ENCODE data around the gene TRAM2.
A peak's percentile ranks its signal among the peaks of the same experiment; 100 is the strongest.

TRAM2 gene

GRCh38 chr6:52610011-52610410, 33.2 kb upstream of the TRAM2 start:
- peaks cover 35 to 39% of the 10 kb centered on the region in 2 experiments for H3K4me1 ChIP-seq (ENCODE audit: control insufficient read depth in 1 of 2, insufficient read depth in 1 of 2, low read depth in 1 of 2, low read length in 1 of 2)
- H3K4me3 ChIP-seq (ENCODE audit: low read depth in 1 of 2, low read length in 1 of 2), result no peak overlapping the region
- no peaks in the 10 kb centered on the region for H3K27me3 ChIP-seq

GRCh38 chr6:52605610-52606185, 28.8 kb upstream of the TRAM2 start:
- H3K9me3 ChIP-seq, result peaks cover 9% of the 10 kb centered on the region
- TF ChIP-seq CTCF (IDR thresholded peaks at IDR 0.05), result no peak
- H3K36me3 ChIP-seq, result no peaks in the 10 kb centered on the region
- no peaks in the 10 kb centered on the region for H3K27me3 ChIP-seq
- no peak overlapping the region for H3K4me3 ChIP-seq (ENCODE audit: low read depth in 1 of 2, low read length in 1 of 2)
- H3K4me1 ChIP-seq (ENCODE audit: control insufficient read depth in 1 of 2, insufficient read depth in 1 of 2, low read depth in 1 of 2, low read length in 1 of 2), result peaks cover 15 to 16% of the 10 kb centered on the region in 2 experiments
- H3K27ac ChIP-seq, result peak overlapping the region; percentile 73

More at GRCh38 chr6:52610011-52610410, 33.2 kb upstream of the TRAM2 start:
- TF ChIP-seq CTCF (IDR thresholded peaks at IDR 0.05), result no peak
- peak overlapping the region; percentile 37 for H3K27ac ChIP-seq
- peaks cover 9% of the 10 kb centered on the region for H3K9me3 ChIP-seq
- no peaks in the 10 kb centered on the region for H3K36me3 ChIP-seq

DNA sequence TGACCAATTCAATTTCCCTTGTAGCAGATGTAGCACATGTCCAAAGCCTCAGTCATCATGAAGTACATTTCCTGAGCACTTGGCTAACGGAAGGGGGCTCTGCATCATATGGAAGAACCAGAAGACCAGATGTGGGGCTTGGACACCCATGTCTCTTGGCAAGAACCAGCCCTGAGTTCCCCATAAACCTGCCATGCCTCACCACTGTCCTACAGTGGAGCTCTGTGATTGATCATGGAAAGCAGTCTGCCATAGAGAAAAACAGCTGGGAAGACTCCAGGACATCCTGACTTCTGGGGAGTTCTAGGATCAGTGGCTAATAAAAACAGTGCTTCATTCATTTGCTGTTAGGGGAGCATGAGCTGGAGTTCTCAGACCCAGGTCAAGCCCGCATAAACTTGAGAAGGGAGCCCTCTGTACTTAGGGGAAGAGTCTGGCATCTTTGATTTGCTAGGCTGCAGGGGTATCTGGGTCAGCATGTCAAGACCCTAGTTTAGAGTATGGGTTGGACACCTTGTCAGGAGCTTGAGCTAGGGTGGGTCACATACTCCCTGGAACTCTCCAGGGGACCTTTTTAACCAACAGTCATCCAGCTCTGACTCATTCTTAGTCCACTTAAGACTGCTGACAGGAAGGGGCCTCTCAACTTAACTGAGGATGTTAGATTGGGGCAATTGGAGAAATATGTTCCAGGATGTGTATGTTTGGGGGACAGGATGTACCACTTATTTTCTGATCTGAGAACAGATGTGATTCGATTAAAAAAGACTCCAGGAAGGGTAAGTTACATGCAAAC, 26.3 kb upstream of the TRAM2 start:
- Histone ChIP-seq H3K27me3 (no peaks in the 10 kb centered on the region), H3K4me1 (ENCODE audit: control insufficient read depth in 1 of 2, insufficient read depth in 1 of 2, low read depth in 1 of 2, low read length in 1 of 2) (no peaks in the 10 kb centered on the region), H3K4me3 (ENCODE audit: low read depth in 1 of 2, low read length in 1 of 2) (no peak overlapping the region), H3K9me3 (peaks cover 9% of the 10 kb centered on the region), H3K36me3 (no peaks in the 10 kb centered on the region), H3K27ac (no peak overlapping the region)
- TF ChIP-seq CTCF (IDR thresholded peaks at IDR 0.05), result no peak

- Histone ChIP-seq H3K4me1 (ENCODE audit: control insufficient read depth in 1 of 2, insufficient read depth in 1 of 2, low read depth in 1 of 2, low read length in 1 of 2) (peaks cover 30% of the 10 kb centered on the region in 2 experiments), H3K36me3 (no peaks in the 10 kb centered on the region), H3K9me3 (no peaks in the 10 kb centered on the region), H3K27me3 (no peaks in the 10 kb centered on the region), H3K4me3 (ENCODE audit: low read depth in 1 of 2, low read length in 1 of 2) (no peak overlapping the region), H3K27ac (no peak overlapping the region)
- TF ChIP-seq CTCF (IDR thresholded peaks at IDR 0.05), result no peak
Observed at GRCh38 chr6:52598824-52599190, 21.9 kb upstream of the TRAM2 start.

DNA sequence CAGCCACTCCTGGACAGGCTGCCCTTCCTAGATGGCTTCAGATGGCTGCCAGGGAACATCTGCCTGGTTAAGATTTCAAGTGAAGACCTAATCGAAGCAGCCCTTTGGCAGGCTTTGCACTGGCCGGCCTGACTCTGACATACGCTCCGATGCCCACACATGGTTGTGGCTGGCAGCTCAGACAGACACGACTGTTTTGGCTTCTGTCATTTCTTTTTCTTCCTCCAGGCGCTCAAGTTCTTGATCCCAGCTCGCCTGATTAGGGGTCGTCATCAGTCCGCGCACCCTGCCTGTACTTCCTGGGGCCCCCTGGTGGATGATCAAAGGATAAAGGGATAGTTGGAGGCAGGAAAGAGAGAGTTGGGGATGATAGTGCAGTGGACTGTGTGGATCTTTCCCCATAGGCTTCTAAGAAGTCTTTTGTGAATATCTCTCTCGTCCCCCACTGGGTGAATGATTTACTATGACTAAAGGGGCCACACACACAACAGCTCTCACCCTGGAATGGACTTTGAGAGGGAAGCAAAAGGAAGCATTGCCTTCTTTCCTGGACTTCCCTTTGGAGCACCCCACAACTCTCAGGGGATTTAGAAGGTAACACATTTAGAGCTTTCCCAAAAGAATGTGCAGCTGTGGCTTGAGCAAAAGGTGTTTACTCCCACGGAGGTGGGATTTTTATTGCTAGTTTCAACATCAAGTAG, 21.4 kb upstream of the TRAM2 start:
- H3K4me3 ChIP-seq (ENCODE audit: low read depth in 1 of 2, low read length in 1 of 2), result no peak overlapping the region
- no peak for TF ChIP-seq CTCF (IDR thresholded peaks at IDR 0.05)
- no peak overlapping the region for H3K27ac ChIP-seq
- peaks cover 30% of the 10 kb centered on the region in 2 experiments for H3K4me1 ChIP-seq (ENCODE audit: control insufficient read depth in 1 of 2, insufficient read depth in 1 of 2, low read depth in 1 of 2, low read length in 1 of 2)
- no peaks in the 10 kb centered on the region for H3K9me3 ChIP-seq
- H3K36me3 ChIP-seq, result no peaks in the 10 kb centered on the region
- H3K27me3 ChIP-seq, result no peaks in the 10 kb centered on the region

All from neutrophil (primary cell).